Neural crest cell (in vitro differentiated cells): ENCODE results near the gene TSPYL2. TPM values are rescaled to one million over a fixed set of nuclear protein-coding genes. Genes with fewer than 3 reads are reported as not detected.

ENCODE experiments used
- DNase-seq: peaks from one replicate; pipeline ENCODE4 v3.0.0; 2021; ENCODE audit warnings: low read depth, mixed read lengths, low spot score
- H3K27ac Mint-ChIP-seq: one replicate; pipeline ENCODE4 v1.8.0; 2021; ENCODE audit warnings: mild to moderate bottlenecking, mixed read lengths; ENCODE audit not compliant: unreplicated experiment
- H3K27me3 Mint-ChIP-seq: 2 replicates; pipeline ENCODE4 v1.8.0; 2021; ENCODE audit warnings: low read depth, mild to moderate bottlenecking, mixed read lengths
- H3K36me3 Mint-ChIP-seq: 2 replicates; pipeline ENCODE4 v1.8.0; 2021; ENCODE audit warnings: low read depth, mild to moderate bottlenecking, mixed read lengths
- H3K4me1 Mint-ChIP-seq: 2 replicates; pipeline ENCODE4 v1.8.0; 2021; ENCODE audit warnings: mixed read lengths
- H3K4me3 Mint-ChIP-seq: one replicate; pipeline ENCODE4 v1.8.0; 2021; ENCODE audit warnings: mild to moderate bottlenecking, mixed read lengths
- H3K9me3 Mint-ChIP-seq: 2 replicates; pipeline ENCODE4 v1.8.0; 2021; ENCODE audit warnings: mixed read lengths
- total RNA-seq: library from RNA; stranded (reverse); gene quantifications from 2 replicates; pipeline ENCODE4 v1.2.1, GENCODE V29; 2021
- TF ChIP-seq, protein P1 (sequence below): fragments of 200-600 bp; sonication (generic); conservative IDR thresholded peaks from 2 replicates; pipeline ENCODE4 v1.5.0; 2021; ENCODE audit warnings: antibody characterized with exemption, mild to moderate bottlenecking

TSPYL2 gene
- total RNA-seq, 1 donor from 2014 or later: 17.9 TPM

DNA sequence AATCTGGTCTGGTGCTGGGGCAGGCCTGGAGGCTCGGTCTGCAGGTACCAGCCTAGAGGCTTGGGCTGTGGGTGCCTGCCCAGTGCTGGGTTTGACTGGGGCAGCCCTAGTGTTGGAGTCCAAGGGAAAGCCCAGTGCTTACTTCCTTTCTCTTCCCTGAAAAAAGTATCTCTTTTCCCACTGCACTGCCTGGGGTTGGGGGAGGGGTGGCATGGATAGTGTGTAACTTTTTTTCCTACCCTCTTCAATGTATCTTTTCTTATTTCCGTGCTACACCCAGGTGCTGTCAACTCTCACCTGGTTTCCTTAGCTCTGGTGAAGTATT is 33.3 kb downstream of the TSPYL2 start:
- no peaks in the 10 kb centered on the region for H3K27me3 Mint-ChIP-seq
- TF ChIP-seq, protein P1, sequence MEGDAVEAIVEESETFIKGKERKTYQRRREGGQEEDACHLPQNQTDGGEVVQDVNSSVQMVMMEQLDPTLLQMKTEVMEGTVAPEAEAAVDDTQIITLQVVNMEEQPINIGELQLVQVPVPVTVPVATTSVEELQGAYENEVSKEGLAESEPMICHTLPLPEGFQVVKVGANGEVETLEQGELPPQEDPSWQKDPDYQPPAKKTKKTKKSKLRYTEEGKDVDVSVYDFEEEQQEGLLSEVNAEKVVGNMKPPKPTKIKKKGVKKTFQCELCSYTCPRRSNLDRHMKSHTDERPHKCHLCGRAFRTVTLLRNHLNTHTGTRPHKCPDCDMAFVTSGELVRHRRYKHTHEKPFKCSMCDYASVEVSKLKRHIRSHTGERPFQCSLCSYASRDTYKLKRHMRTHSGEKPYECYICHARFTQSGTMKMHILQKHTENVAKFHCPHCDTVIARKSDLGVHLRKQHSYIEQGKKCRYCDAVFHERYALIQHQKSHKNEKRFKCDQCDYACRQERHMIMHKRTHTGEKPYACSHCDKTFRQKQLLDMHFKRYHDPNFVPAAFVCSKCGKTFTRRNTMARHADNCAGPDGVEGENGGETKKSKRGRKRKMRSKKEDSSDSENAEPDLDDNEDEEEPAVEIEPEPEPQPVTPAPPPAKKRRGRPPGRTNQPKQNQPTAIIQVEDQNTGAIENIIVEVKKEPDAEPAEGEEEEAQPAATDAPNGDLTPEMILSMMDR: no peak
- H3K9me3 Mint-ChIP-seq: no peaks in the 10 kb centered on the region
- H3K27ac Mint-ChIP-seq: no peak overlapping the region
- DNase-seq: no peak
- H3K36me3 Mint-ChIP-seq: peaks cover 8% of the 10 kb centered on the region
- no peaks in the 10 kb centered on the region for H3K4me1 Mint-ChIP-seq
- H3K4me3 Mint-ChIP-seq: no peak overlapping the region

DNA sequence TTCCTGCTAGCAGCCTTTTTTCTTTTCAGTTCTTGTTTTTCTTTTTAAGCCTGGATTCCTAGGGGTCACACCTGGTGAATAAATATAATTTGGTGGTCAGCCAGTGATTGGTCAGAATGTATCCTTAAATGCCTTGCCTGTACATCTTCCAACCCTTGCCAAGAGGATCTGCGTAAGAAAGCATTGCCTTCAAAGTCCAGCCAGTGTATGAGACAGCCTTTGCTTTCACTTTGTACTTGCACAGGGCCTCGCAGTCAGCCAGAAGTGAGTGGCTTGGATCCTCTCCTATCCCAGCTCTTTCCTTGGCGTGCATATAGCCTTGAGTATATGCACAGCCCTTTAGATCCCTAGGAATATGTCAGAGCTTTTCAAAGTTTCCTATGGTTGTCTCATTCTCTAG is 33.9 kb downstream of the TSPYL2 start:
- H3K27ac Mint-ChIP-seq: no peak overlapping the region
- peaks cover 8% of the 10 kb centered on the region for H3K36me3 Mint-ChIP-seq
- TF ChIP-seq, protein P1: no peak
- H3K4me3 Mint-ChIP-seq: no peak overlapping the region
- no peaks in the 10 kb centered on the region for H3K9me3 Mint-ChIP-seq
- H3K27me3 Mint-ChIP-seq: no peaks in the 10 kb centered on the region
- no peak for DNase-seq
- no peaks in the 10 kb centered on the region for H3K4me1 Mint-ChIP-seq

DNA sequence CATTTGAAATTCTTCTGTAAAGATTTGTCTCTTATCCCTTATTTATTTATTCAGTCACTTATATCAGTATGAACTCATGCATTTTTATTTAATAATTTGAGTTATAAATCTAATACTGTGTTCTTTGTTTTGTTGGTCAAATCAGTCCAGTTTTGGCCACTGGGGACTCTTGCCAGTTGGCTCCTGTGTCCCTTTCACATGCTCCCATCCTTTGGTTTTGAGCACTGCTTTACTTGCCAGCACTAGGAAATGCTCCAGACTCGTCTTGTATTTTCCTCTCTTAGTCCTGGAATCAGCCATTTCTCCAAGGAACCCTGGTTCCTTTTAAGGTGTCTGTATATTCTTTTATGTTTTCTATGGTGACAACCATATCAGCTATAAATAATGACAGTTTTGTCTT is 39.8 kb downstream of the TSPYL2 start:
- H3K9me3 Mint-ChIP-seq: peaks cover 6% of the 10 kb centered on the region
- DNase-seq: no peak
- H3K27ac Mint-ChIP-seq: no peak overlapping the region
- no peaks in the 10 kb centered on the region for H3K27me3 Mint-ChIP-seq
- H3K4me1 Mint-ChIP-seq: no peaks in the 10 kb centered on the region
- TF ChIP-seq, protein P1: no peak
- peaks cover 8% of the 10 kb centered on the region for H3K36me3 Mint-ChIP-seq
- no peak overlapping the region for H3K4me3 Mint-ChIP-seq

- Mint-ChIP-seq H3K9me3 (peaks cover 6% of the 10 kb centered on the region), H3K4me1 (no peaks in the 10 kb centered on the region), H3K36me3 (peaks cover 8% of the 10 kb centered on the region)
Measured at GRCh38 chrX:53125506-53125905, 43.3 kb downstream of the TSPYL2 start.

GRCh38 chrX:53126377-53126776 is 44.2 kb downstream of the TSPYL2 start:
- Mint-ChIP-seq H3K9me3 (peaks cover 6% of the 10 kb centered on the region), H3K36me3 (peaks cover 8% of the 10 kb centered on the region), H3K27ac (no peak overlapping the region), H3K4me3 (no peak overlapping the region), H3K27me3 (no peaks in the 10 kb centered on the region), H3K4me1 (no peaks in the 10 kb centered on the region)
- no peak for DNase-seq
- TF ChIP-seq, protein P1: no peak

More at GRCh38 chrX:53125506-53125905, 43.3 kb downstream of the TSPYL2 start:
- H3K4me3 Mint-ChIP-seq: no peak overlapping the region
- H3K27me3 Mint-ChIP-seq: no peaks in the 10 kb centered on the region
- no peak for DNase-seq
- H3K27ac Mint-ChIP-seq: no peak overlapping the region
- TF ChIP-seq, protein P1: no peak
